Tibial nerve (tissue), 4 donors: ENCODE measurements around the gene BCL2L11.

Experiments
- CTCF ChIP-seq, 5 experiments: fragments of 200-600 bp in 3 of 5; fragments of 450-650 bp in 2 of 5; sonication (generic) in 3 of 5; IDR thresholded peaks; one replicate each; pipeline ENCODE4 v1.5.1; 2016 to 2019; ENCODE audit warnings: antibody characterized with exemption in 5 of 5, mild to moderate bottlenecking in 3 of 5, moderate library complexity in 2 of 5
- EP300 ChIP-seq, 2 donors: sonication (generic); formaldehyde crosslinking; IDR thresholded peaks; one replicate each; pipeline ENCODE4 v1.6.1; 2017; ENCODE audit warnings: antibody characterized with exemption in 2 of 2, mild to moderate bottlenecking in 1 of 2
- POLR2A ChIP-seq, 2 donors: fragments of 450-650 bp; IDR thresholded peaks; one replicate each; pipeline ENCODE4 v1.6.1; 2017; ENCODE audit warnings: antibody characterized with exemption in 2 of 2, mild to moderate bottlenecking in 2 of 2, moderate library complexity in 2 of 2

DNA sequence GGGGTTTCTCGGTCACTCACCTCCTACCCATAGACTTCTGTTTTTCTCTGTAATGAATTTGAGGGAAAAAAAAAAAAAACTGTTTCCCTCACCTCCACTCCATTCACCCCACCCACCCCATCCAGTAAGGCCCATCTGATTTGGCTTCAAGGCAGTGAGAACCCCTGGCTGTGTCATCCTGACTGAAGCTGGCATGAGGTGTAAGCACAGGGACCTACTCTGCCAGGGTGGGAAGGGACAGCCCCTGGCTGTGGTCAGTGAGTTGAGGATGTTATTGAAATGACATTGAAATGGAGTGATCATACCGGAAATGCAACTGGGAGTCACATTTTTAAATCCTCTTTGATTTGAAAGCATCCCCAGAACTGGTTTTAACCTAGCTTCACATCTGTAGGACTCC lies 19.1 kb upstream of the BCL2L11 start:
- TF ChIP-seq EP300 (IDR thresholded peaks at IDR 0.05) = no peak
- TF ChIP-seq CTCF (IDR thresholded peaks at IDR 0.05) = no peak
- TF ChIP-seq POLR2A (IDR thresholded peaks at IDR 0.05) = no peak
